ENCODE measurements around the gene TELO2. TPM values are rescaled to one million over a fixed set of nuclear protein-coding genes. Genes with fewer than 3 reads are reported as not detected.

Gene TELO2
- total and polyA plus RNA-seq, 2 donors (not counting 3 experiments of a cell fraction or from before 2014, with no cell fraction given), result 30.7 to 61.6 TPM

DNA sequence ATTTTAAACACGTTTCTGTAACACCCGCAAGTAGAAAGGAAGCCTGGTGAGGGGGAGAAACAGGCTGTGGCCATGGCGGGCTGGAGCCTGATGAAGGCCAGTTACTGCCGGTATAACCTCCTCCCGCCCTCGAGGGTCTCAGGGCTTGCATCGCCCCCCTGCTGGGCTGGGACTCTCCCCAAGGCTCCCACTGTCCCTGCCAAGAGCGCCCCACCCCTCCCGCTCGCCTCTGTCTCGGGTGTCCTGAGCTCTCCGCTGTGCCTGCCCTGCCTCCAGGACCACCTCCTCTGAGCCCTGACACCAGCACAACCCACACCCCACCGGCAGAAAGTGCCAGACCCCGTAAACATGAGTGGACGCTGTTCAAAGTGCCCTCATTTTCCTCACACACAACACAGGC is 59.0 kb downstream of the TELO2 start:
- no peak overlapping the region for H2AFZ ChIP-seq (ENCODE audit: low read depth, low read length)
- FAIRE-seq (no peak), DNase-seq (ENCODE audit: low read depth, low spot score) (no peak)
- no peak overlapping the region for H3K9ac ChIP-seq (replicated peaks; ENCODE audit: extremely low read depth, insufficient read depth, low read length)
- POLR2A ChIA-PET, result no interaction called here
- dilution Hi-C loops (cut with MboI; ENCODE audit: extremely low pct_ligation_motif_present, low sequenced_read_pairs) (no loop called here), intact Hi-C loops (cut with micrococcal nuclease) (no loop called here)
- peaks cover 27% of the 10 kb centered on the region for H3K4me1 ChIP-seq (ENCODE audit: control insufficient read depth, extremely low read depth, insufficient read depth, low read length)
- H3K36me3 ChIP-seq (ENCODE audit: control insufficient read depth in 2 of 2, extremely low read depth in 1 of 2, insufficient read depth in 2 of 2, low read length in 2 of 2), result peaks cover 0 to 11% of the 10 kb centered on the region in 2 experiments
- H3K27ac ChIP-seq (ENCODE audit: insufficient read depth, low read depth, low read length), result no peak overlapping the region
- no peaks in the 10 kb centered on the region for H3K27me3 ChIP-seq (ENCODE audit: control insufficient read depth in 2 of 2, insufficient read depth in 2 of 2, low read length in 2 of 2)
- TF ChIP-seq POLR2A (IDR thresholded peaks at IDR 0.05; ENCODE audit: low read depth, low read length) (no peak), MYC (IDR thresholded peaks at IDR 0.05; ENCODE audit: low read depth, low read length) (no peak), FOS (IDR thresholded peaks at IDR 0.05; ENCODE audit: borderline replicate concordance, insufficient read depth, low read length) (no peak)
- no peaks in the 10 kb centered on the region for H3K9me3 ChIP-seq (replicated peaks; ENCODE audit: control insufficient read depth, insufficient read depth, low read length)
- peaks cover under 1% of the 10 kb centered on the region for H3K79me2 ChIP-seq (ENCODE audit: control insufficient read depth, insufficient read depth, low read length)
- no TSS peak for BruUV-seq (replicated peaks)
- no peaks in the 10 kb centered on the region for H3K9me1 ChIP-seq (replicated peaks; ENCODE audit: control insufficient read depth, extremely low read depth, insufficient read depth, low read length)
- no peak overlapping the region for H3K4me2 ChIP-seq (ENCODE audit: insufficient read depth, low read length)
- CTCF ChIA-PET, result no interaction called here
- H3K4me3 ChIP-seq (replicated peaks in 1 of 3; ENCODE audit: insufficient read depth in 1 of 3, low read depth in 1 of 3, low read length in 3 of 3), result no peak overlapping the region
- no peaks in the 10 kb centered on the region for H4K20me1 ChIP-seq (replicated peaks; ENCODE audit: control insufficient read depth, extremely low read depth, insufficient read depth, low read length)

DNA sequence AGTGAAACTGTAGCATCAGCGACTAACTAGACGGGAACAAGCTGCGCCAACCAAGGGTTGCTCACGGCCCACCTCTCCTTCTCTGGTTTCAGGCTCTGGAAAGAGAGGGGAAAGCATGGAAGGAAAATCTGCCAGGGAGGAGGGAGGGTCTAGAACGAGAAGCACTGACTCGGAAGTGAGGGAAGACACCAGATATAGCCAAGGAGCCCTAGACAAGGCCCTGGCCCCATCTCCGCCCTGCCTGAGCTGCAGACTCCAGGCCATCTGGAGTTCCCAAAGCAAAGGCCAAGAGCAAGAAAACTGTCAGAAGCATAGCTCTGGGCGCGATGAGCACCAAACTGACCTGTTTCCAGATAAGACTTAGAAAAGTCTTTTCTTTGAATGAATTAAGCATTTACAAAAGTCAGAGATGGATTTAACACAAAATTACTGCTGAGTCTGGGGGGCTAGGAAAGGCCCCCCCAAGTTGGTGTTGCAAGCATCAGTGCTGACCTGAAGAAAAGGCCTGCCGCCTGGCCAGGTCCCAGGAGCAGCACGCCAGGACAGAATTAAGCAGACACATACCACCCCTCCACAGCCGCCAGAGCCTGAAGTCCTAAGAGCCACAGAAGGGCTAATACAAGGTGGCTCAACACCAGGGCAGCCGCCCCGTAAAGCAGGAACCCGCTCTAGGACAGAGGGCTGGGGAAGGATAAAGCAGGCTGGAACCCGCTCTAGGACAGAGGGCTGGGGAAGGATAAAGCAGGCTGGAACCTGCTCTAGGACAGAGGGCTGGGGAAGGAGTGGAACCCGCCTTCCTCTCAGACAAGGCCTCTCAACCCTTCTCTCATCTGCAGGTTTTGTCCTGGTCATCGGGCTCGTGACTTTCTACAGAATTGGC is 61.0 kb downstream of the TELO2 start:
- Histone ChIP-seq H3K4me2 (ENCODE audit: insufficient read depth, low read length) (no peak overlapping the region), H3K36me3 (ENCODE audit: control insufficient read depth in 2 of 2, extremely low read depth in 1 of 2, insufficient read depth in 2 of 2, low read length in 2 of 2) (peaks cover 0 to 19% of the 10 kb centered on the region in 2 experiments), H3K27me3 (ENCODE audit: control insufficient read depth in 2 of 2, insufficient read depth in 2 of 2, low read length in 2 of 2) (no peaks in the 10 kb centered on the region), H4K20me1 (replicated peaks; ENCODE audit: control insufficient read depth, extremely low read depth, insufficient read depth, low read length) (no peaks in the 10 kb centered on the region), H3K79me2 (ENCODE audit: control insufficient read depth, insufficient read depth, low read length) (no peaks in the 10 kb centered on the region), H3K9me3 (replicated peaks; ENCODE audit: control insufficient read depth, insufficient read depth, low read length) (no peaks in the 10 kb centered on the region), H3K4me1 (ENCODE audit: control insufficient read depth, extremely low read depth, insufficient read depth, low read length) (peaks cover 6% of the 10 kb centered on the region), H3K27ac (ENCODE audit: insufficient read depth, low read depth, low read length) (no peak overlapping the region), H3K9ac (replicated peaks; ENCODE audit: extremely low read depth, insufficient read depth, low read length) (no peak overlapping the region), H3K4me3 (replicated peaks in 1 of 3; ENCODE audit: insufficient read depth in 1 of 3, low read depth in 1 of 3, low read length in 3 of 3) (no peak overlapping the region), H3K9me1 (replicated peaks; ENCODE audit: control insufficient read depth, extremely low read depth, insufficient read depth, low read length) (no peaks in the 10 kb centered on the region), H2AFZ (ENCODE audit: low read depth, low read length) (no peak overlapping the region)
- TF ChIP-seq GATA2 (IDR thresholded peaks at IDR 0.05; ENCODE audit: insufficient read depth, insufficient read length, low read depth, low read length) (no peak), FOS (IDR thresholded peaks at IDR 0.05; ENCODE audit: borderline replicate concordance, insufficient read depth, low read length) (no peak), POLR2AphosphoS5 (IDR thresholded peaks at IDR 0.05; ENCODE audit: insufficient read depth, low read depth, low read length) (no peak), MYC (IDR thresholded peaks at IDR 0.05; ENCODE audit: low read depth, low read length) (no peak), POLR2A (IDR thresholded peaks at IDR 0.05; ENCODE audit: low read depth, low read length) (no peak), JUN (IDR thresholded peaks at IDR 0.05; ENCODE audit: borderline replicate concordance, insufficient read depth, insufficient read length, low read depth) (no peak), EZH2 (IDR thresholded peaks at IDR 0.05; ENCODE audit: borderline replicate concordance, low read depth, low read length, severe bottlenecking) (no peak)
- TF ChIP-seq, protein P1, sequence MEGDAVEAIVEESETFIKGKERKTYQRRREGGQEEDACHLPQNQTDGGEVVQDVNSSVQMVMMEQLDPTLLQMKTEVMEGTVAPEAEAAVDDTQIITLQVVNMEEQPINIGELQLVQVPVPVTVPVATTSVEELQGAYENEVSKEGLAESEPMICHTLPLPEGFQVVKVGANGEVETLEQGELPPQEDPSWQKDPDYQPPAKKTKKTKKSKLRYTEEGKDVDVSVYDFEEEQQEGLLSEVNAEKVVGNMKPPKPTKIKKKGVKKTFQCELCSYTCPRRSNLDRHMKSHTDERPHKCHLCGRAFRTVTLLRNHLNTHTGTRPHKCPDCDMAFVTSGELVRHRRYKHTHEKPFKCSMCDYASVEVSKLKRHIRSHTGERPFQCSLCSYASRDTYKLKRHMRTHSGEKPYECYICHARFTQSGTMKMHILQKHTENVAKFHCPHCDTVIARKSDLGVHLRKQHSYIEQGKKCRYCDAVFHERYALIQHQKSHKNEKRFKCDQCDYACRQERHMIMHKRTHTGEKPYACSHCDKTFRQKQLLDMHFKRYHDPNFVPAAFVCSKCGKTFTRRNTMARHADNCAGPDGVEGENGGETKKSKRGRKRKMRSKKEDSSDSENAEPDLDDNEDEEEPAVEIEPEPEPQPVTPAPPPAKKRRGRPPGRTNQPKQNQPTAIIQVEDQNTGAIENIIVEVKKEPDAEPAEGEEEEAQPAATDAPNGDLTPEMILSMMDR (IDR thresholded peaks at IDR 0.05; ENCODE audit: extremely low read depth in 1 of 2, insufficient read depth in 1 of 2, low read depth in 1 of 2, low read length in 2 of 2), result no peak
- TF ChIP-seq, protein P2, sequence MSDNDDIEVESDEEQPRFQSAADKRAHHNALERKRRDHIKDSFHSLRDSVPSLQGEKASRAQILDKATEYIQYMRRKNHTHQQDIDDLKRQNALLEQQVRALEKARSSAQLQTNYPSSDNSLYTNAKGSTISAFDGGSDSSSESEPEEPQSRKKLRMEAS (IDR thresholded peaks at IDR 0.05; ENCODE audit: insufficient read depth, insufficient read length), result no peak
- CTCF ChIA-PET, result no interaction called here
- POLR2A ChIA-PET, result no interaction called here
- FAIRE-seq (no peak), DNase-seq (ENCODE audit: low read depth, low spot score) (no peak)
- dilution Hi-C loops (cut with MboI; ENCODE audit: extremely low pct_ligation_motif_present, low sequenced_read_pairs), result no loop called here
- BruUV-seq (replicated peaks), result no TSS peak
- intact Hi-C loops (cut with micrococcal nuclease), result no loop called here

Data from endothelial cell of umbilical vein (primary cell).